ENCODE data around the gene FLT1.

FLT1 gene

GRCh38 chr13:28355822-28356371 is 139.0 kb downstream of the FLT1 start:
- no peak overlapping the region for H3K4me3 ChIP-seq (ENCODE audit: control insufficient read depth, low read depth, low read length)
- peak; percentile 87 for DNase-seq (ENCODE audit: low read depth)
- no peak for TF ChIP-seq CTCF (IDR thresholded peaks at IDR 0.05; ENCODE audit: control insufficient read depth, insufficient read depth, low read depth, low read length, missing control alignments)

- DNase-seq (ENCODE audit: low read depth) = no peak
- TF ChIP-seq CTCF (IDR thresholded peaks at IDR 0.05; ENCODE audit: control insufficient read depth, insufficient read depth, low read depth, low read length, missing control alignments) = no peak
Observed at GRCh38 chr13:28355046-28355821, 139.7 kb downstream of the FLT1 start.

GRCh38 chr13:28353679-28354078 is 141.2 kb downstream of the FLT1 start:
- no peak for DNase-seq (ENCODE audit: low read depth)
- H3K4me3 ChIP-seq (ENCODE audit: control insufficient read depth, low read depth, low read length) = no peak overlapping the region
- no peak for TF ChIP-seq CTCF (IDR thresholded peaks at IDR 0.05; ENCODE audit: control insufficient read depth, insufficient read depth, low read depth, low read length, missing control alignments)

More at GRCh38 chr13:28355046-28355821, 139.7 kb downstream of the FLT1 start:
- H3K4me3 ChIP-seq (ENCODE audit: control insufficient read depth, low read depth, low read length) = no peak overlapping the region

- DNase-seq (ENCODE audit: low read depth) = no peak
- no peak for TF ChIP-seq CTCF (IDR thresholded peaks at IDR 0.05; ENCODE audit: control insufficient read depth, insufficient read depth, low read depth, low read length, missing control alignments)
- H3K4me3 ChIP-seq (ENCODE audit: control insufficient read depth, low read depth, low read length) = no peak overlapping the region
Observed at GRCh38 chr13:28349907-28350654, 144.8 kb downstream of the FLT1 start.

- no peak for TF ChIP-seq CTCF (IDR thresholded peaks at IDR 0.05; ENCODE audit: control insufficient read depth, insufficient read depth, low read depth, low read length, missing control alignments)
- H3K4me3 ChIP-seq (ENCODE audit: control insufficient read depth, low read depth, low read length) = no peak overlapping the region
- DNase-seq (ENCODE audit: low read depth) = no peak
Observed at GRCh38 chr13:28349371-28349770, 145.6 kb downstream of the FLT1 start.

- TF ChIP-seq CTCF (IDR thresholded peaks at IDR 0.05; ENCODE audit: control insufficient read depth, insufficient read depth, low read depth, low read length, missing control alignments) = no peak
- H3K4me3 ChIP-seq (ENCODE audit: control insufficient read depth, low read depth, low read length) = no peak overlapping the region
- no peak for DNase-seq (ENCODE audit: low read depth)
Observed at GRCh38 chr13:28347456-28348371, 147.2 kb downstream of the FLT1 start.

Measured in AG09309 (cell line).